ENCODE data around the gene CHST1. TPM values are rescaled to one million over a fixed set of nuclear protein-coding genes. Genes with fewer than 3 reads are reported as not detected.

The CHST1 gene
- total RNA-seq, 1 donor from 2014 or later = 10.6 TPM

DNA sequence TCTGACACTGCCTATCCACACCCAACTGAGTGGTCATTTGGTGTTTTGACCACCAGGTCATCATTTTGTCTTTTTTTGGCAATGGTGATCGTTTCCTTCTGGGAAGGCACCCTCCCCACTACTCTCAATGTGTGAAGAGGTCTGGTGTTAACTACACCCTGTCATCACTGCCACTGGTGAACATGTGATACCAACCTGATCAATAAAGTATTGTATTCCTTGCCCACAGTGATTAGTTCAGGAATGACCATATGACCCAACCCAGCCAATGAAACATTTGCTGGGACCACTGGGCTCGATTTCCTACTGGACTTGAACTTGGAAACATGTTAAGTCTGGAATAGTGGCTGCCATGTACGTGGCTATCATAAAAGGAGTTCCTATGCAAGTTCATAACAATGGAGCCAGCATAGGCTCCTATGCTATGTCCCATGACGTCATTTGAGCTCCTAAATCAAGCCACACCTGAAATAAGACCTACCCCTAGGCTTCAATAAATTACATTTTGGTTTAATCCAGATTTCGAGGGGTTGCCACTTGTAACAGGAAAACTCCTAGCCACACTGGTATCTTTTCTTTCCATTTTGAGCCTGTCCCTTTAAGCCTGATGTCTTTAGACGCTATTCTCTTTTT lies 51.1 kb downstream of the CHST1 start:
- FAIRE-seq = no peak

DNA sequence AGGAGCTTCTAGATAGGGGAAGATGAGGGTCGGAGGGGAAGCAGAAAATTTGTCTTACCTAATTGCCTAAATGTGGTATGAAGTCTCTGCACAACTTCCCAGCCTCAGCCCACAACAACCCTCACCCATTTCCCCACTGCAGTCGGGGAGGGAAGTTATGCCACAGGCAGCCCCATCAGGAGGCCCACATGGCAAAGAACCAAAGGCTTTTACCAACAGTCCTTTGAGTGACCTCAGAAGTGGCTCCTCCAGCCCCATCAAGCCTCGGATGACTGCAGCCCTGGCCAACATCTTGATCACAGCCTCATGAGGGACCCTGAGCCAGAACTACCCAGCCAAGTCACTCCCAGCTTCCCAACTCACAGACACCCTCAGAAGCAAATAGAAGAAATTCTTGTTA lies 54.8 kb downstream of the CHST1 start:
- DNase-seq (ENCODE audit: low spot score in 2 of 2) (no peak), FAIRE-seq (no peak)

More for the DNA sequence above, 51.1 kb downstream of the CHST1 start:
- no peak for DNase-seq (ENCODE audit: low spot score in 2 of 2)

DNA sequence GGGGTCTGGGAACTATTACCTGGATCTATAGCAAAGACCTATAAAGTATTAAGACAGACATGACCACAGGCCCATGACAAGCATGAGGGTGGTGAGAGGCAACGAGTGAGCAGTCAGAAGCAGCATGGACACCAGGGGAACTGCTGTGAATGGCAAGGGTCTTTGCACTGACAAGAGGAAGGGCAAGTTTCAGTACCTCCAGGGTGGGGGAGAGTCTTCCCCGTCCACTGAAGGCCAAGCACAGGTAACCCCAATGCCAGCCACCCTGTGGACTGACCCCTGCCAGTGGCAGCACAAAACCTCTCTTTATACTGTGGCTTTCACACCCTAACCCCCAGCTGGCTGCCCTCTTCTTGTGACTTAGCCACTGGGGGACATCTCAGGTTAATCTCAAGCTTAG lies 55.5 kb downstream of the CHST1 start:
- FAIRE-seq (no peak), DNase-seq (ENCODE audit: low spot score in 2 of 2) (no peak)

DNA sequence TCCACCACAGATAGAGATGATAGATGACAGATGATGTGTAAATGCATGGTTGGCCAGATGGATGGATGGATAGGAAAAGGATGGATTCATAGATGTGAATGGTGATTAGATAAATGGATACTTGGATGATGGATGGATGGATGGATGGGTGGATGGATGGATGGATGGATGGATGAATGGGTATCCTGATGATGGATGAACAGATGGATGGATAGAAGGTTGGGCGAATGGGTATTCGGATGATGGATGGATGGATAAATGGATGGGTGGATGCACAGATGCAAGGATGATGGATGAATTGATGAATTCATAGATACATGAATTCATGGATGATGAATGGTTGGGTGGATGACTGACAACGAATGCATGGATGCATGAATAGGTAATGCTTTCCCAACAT lies 56.1 kb downstream of the CHST1 start:
- FAIRE-seq (no peak), DNase-seq (ENCODE audit: low spot score in 2 of 2) (no peak)

DNA sequence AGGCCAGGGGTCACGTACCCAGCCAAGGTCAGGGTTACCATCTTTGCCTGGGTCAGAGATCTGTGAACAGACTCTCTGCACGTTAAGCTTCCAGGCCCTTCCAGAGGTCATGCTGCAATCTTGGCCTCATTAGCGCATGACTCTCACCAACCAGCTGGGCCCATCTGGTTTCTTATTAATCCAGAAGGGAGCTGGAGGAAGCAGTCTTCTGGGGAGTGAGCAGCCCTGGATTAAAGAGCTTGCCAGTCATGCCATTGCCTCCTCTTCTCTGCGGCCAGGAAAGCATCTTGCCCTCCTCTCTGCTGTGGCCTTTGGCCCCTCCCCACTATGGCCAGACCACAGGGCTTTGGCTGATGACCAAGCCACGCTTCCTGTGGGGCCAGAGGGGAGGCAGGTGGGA lies 57.4 kb downstream of the CHST1 start:
- DNase-seq (ENCODE audit: low spot score in 2 of 2) = no peak
- FAIRE-seq = no peak

DNA sequence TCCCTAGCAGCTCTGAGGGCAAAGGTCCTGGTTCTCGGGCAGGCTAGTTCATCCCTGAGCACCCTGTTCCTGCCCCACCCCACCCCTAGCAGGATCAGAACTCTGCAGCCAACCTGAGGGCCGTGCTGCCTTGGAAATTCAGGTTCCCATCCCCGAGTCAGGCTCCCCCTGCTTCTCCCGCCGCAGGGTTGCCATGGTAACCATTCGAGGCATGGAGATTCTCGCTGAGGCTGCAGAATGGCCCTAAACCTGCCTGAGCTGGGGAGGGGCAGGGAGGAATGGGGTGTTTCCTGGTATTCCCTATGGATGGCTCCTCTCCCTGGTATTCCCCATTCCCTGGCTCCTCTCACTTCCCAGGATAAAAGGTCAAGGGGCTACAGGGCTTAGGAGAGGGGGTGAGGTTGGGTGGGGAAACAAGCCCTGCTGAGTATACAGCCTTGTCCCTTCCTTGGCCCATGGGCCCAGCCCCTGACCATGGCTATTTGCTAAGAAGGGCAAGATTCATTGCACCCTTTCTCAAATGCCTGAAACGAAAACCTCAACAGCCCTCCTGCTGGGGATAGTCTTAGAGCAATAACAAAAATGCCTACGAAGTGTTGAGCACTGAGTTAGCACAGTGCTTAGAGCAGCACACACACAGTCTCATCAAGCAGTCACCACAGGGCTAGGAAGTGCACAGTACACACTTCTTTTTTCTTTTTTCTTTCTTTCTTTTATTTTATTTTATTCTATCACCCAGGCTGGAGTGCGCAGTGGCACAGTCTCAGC lies 58.7 kb downstream of the CHST1 start:
- DNase-seq (ENCODE audit: low spot score in 2 of 2) (peak in 1 of 2 donors; percentile 41), FAIRE-seq (no peak)

DNA sequence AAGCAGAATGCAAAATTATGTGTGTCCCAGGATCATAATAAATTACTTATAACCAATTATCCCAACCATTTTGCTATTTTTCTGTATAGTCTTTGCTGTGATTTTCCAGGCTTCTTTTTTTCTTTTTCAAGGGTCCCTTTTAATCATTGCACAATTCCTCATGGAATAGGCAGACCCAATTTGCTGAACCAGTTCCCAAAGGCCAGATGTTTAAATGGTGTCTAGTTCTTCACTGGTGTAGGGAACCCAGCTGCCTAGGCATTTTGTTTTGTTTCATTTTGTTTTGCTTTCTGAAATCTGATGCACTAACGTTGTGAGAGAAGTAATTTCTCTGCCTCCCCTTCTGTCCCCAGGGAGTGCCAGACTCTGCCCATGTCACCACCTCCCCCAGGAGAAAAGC lies 60.4 kb downstream of the CHST1 start:
- FAIRE-seq = no peak

DNA sequence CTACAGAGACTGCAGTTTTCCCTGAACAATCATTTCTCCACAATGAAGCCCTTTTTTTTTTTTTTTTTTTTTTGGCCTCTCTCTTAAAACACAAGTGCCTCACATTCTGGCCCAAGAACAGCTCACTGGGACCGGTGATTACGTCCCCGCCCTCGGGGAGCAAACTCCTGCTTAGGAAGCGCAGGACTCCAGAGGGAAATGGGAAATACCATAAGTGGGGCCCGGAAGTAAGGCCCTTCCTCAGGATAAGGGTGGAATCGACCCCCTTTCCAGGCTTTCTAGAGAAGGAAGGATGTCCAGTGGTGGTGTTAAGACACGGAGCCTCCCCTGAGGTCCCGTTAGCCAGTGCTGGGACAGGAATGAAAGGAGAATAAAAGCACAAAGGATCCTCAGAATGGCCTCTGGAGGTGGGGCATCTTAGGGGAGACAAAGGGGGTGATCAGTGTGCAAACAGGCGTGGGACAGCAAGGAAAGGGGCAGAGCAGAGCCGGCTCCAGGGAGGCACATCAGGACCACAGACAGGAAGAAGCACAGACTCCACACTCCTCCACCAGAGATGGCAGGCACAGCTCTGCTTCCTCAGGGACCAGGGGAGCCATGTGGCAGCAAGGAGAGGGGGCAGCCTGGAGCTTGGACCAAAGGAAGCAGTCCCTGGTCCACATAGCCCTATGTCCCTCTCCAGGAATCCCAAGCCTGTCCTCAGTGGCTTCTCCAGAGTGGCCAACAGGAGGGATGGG lies 61.3 kb downstream of the CHST1 start:
- FAIRE-seq = no peak
- DNase-seq (ENCODE audit: low spot score in 2 of 2) = no peak

More for the DNA sequence above, 60.4 kb downstream of the CHST1 start:
- DNase-seq (ENCODE audit: low spot score in 2 of 2) = no peak

DNA sequence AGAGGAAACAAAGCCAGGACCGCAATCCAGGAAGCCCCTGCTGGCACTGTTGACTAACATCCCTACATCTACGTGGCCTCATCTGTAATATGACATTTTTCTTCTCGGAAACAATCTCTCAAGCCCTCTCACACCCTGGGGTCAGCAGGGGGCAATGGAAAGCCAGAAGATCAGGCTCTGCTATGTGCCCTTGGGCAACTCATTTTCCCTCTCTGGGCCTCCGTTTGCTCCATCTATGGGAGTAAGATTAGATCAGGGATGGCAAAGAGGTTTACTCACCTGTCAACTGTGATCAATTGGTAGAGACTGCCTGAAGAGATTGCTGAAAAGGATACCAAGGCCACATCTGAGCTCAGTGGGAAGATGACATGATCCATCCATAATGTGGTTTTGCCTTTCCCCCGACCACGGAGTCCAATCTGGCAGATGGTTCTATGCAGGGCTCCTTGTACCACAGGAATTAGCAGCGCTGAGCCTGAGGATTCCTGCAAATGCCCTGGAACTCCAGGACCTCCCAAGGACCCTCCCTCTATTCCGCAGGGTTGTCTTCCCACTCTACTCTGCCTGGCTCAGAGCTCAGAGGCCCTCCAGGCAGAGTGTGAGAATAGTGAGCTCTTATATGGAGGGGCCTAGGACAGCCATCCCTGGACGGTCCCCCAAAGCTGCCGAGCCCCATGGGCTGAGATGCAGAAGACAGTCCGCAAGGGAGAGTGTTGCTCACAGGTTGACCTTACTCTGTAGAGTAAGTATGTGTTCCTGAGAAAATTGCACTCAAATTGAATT lies 66.1 kb downstream of the CHST1 start:
- FAIRE-seq = no peak

More for the DNA sequence above, 66.1 kb downstream of the CHST1 start:
- no peak for DNase-seq (ENCODE audit: low spot score in 2 of 2)

Small RNA genes within 50 kb of the gene (small RNA-seq; reads per million reads assigned to genes)
- not detected for gene MIR7154

Other genes starting within 250 kb of the CHST1 start
- 3.7 TPM for gene SLC35C1, start 139.5 kb upstream of the CHST1 start, total RNA-seq
- 40.4 TPM for gene CRY2, start 181.9 kb upstream of the CHST1 start, total RNA-seq
- 88.9 TPM for gene MAPK8IP1, start 220.0 kb upstream of the CHST1 start, total RNA-seq
- gene FREY1, start 241.6 kb upstream of the CHST1 start, total RNA-seq = 1.2 TPM

All from frontal cortex (tissue), 4 donors.